ENCODE results near the gene KCNA10.
A peak's percentile ranks its signal among the peaks of the same experiment; 100 is the strongest.

Gene KCNA10

GRCh38 chr1:110495926-110496600, 22.9 kb downstream of the KCNA10 start:
- peak; percentile 83 for DNase-seq

DNA sequence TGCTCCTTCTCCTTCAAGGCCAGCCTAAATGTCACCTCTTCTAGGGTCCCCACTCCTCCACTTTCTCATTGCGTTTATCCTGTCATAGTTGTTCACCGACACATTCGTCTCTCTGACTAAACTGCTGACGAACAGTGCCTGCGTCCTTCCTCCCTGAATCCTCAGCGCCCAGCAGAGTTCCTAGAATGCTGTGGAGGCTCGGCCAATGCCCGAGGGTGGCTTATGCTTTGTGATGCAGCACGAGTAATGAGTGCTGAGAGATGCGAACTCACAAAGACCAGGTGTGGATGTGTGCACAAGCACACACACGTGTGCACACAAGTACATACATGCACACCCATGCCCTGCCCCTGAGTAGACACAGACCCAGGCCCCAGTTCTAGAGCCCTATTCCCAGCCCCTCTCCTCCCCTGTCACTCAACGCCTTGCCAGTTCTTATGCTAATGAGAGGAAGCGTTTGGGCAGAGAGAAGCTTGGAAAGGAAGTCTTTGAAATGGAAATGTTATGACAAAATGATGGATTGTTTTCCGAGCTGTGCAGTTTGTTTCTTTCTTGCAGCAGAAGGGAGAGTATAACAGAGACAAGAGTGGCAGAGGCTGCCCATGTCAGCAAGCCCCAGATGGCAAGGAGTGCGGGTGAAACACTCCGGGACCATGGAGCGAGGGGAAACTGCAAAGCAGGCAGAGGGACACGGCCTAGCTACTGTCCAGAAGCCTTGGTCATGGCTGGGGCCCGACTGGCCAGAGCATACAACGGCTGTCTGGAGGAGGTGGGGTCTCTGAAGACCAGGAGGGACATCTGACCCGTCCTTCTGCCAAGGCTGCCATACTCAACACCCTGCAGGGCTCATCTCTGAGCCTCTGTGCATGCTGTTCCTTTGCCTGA, 24.2 kb downstream of the KCNA10 start:
- no peak for DNase-seq

DNA sequence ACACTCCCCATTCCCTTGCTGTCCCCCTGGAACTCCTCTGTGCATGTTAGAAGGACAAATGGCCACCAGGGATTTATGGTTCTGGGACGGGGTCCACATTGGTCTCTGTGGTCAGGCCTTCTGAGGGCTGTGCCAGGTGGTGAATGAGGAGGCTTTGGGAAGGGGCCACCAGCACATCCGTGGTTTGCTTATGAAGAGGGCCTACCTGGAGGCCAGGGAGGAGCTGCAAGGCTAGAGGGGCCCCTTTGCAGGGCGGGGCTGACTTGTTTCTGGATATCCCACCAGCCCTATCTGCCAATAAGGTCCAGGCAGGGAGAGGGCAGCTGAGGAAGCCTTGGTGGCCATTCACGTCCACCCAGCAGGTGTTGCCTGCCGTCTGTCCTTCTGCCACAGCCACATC, 24.9 kb downstream of the KCNA10 start:
- DNase-seq, result no peak

DNA sequence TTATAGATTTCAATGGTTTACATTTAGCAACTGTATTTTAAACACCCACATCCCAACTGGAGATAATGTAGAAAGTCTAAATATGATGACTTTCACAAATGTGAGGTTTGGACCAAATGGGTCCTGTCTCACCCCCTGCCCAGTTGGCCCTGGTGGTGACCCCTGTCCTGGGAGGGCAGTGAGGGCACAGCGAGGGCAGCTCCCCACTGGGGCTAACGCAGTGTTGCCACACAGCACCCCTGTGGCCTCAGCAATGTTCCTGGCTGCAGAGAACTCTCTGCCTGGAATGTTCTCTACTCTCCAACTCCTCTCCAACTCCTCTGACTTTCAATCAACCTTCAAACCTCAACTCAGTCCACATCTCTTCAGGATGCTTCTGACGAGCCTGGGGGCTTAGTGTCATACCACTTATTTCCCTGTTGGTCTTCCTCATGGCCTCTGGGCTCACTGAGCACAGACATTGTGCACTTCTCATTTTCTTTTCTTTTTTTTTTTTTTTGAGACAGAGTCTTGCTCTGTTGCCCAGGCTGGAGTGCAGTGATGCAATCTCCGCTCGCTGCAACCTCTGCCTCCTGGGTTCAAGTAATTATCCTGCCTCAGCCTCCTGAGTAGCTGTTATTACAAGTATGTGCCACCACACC, 25.8 kb downstream of the KCNA10 start:
- DNase-seq, result no peak

DNA sequence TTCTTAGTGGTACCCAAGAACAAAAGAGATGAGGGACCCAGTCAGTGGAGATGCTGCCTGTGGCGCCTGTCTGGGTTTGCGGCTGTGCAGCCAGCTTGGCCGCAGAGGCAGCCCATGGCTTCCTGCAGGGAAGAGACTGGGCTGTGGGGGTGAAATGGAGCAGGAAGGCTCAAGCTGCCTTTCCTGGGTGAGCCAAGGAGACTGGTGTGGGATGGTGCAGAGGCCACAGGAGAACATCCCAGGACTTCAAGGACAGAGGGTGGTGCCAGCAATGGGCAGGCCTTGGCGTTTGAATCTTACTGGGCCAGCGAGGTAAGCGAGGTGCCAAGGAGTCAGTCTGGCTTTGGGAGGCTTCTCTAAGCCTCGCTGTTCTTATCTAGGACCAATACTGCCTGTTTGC, 26.4 kb downstream of the KCNA10 start:
- no peak for DNase-seq

GRCh38 chr1:110490791-110491451, 28.1 kb downstream of the KCNA10 start:
- no peak for DNase-seq

DNA sequence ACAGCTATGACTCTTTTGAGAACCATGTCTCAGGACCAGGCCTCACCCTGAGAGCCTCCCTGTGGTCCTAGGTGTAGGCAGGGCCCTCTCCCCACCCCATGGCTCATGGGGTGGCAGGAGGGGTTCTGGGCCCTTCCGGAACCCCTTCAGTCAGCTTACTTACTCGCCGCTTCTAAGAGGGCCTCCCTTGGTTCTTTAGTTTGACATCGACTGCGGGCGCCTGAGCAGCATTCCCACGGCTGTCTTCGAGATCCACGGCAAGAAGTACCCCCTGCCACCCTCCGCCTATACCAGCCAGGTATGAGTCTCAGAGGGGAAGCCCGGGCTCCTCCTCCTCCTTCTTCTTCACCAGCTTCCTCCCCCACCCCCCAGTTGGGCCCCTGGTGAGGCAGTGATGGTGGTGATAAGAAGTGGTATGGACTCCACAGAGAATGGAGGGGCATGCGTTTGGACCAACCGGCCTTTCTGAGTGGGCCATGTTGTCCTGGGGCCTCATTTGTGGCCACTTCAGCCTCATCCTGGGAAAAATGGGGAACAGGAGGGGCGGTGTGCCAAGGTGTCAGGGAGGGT, 28.9 kb downstream of the KCNA10 start:
- DNase-seq, result no peak

DNA sequence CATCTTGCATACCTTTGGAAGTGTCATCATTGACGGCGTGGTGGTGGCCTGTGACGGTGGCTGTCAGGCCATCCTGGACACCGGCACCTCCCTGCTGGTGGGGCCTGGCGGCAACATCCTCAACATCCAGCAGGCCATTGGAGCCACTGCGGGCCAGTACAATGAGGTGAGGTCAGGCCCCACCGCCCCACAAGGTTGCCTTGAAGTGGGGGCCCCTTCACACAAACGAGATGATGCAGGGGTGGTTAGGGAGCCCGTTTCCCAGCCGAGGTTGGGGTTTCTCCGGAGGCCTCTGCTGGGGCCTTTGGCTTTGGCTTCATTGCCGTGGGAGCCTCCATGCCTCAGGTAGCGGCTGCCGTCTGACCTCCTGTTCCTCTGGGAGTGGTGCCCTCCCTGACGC, 29.6 kb downstream of the KCNA10 start:
- no peak for DNase-seq

- no peak for DNase-seq
Observed at GRCh38 chr1:110488867-110489266, 30.1 kb downstream of the KCNA10 start.

GRCh38 chr1:110488161-110488560, 30.8 kb downstream of the KCNA10 start:
- no peak for DNase-seq

- no peak for DNase-seq
Observed at GRCh38 chr1:110487726-110488125, 31.2 kb downstream of the KCNA10 start.

- no peak for DNase-seq
Observed at GRCh38 chr1:110485725-110486124, 33.2 kb downstream of the KCNA10 start.

- DNase-seq, result no peak
Observed at GRCh38 chr1:110484801-110485200, 34.2 kb downstream of the KCNA10 start.

DNA sequence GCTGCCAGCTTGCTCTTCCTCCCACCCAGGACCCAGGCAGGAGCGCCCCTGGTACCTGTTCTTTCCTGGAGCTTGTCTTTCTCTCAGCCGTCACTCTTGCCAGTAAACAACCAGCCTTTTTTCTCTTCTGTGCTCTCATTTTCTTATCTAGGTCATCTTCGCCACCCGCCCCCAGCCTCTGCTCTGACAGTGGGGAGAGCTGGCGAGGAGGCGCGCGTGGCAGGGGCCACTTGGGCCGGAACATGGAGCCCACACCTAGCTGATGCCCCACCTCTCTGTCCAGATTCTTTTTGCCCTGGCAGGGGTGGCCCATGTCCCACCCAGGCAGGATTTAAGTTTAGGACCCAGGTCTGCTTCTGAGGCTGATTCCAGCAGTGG, 35.7 kb downstream of the KCNA10 start:
- DNase-seq, result no peak

DNA sequence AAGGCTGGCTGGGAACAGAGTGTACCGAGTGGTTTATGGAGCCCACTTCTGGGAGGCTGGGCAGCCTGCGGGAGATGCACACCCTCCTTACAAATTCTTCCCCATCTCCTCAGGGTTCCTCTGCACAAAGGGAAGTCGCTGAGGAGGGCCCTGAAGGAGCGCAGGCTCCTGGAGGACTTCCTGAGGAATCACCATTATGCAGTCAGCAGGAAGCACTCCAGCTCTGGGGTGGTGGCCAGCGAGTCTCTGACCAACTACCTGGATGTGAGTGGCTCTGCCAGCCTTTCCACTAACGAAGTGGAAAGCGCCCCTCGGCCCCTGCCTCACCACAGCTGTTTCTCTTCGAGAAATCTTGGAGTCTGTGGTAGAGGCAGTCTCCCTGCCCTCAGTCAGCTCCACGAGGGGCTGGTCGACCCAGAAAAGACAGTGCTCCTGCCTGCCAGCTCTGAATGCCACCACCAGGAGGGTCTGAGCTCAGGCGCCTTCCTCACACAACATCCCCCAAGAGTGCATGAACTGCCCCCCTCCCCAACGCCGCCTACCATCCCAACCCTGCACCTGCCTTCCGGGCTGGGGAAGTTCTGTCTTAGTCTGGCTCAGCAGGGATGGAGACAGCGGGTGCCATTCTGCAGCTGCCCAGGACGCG, 36.2 kb downstream of the KCNA10 start:
- no peak for DNase-seq

GRCh38 chr1:110481968-110482623, 36.9 kb downstream of the KCNA10 start:
- no peak for DNase-seq

DNA sequence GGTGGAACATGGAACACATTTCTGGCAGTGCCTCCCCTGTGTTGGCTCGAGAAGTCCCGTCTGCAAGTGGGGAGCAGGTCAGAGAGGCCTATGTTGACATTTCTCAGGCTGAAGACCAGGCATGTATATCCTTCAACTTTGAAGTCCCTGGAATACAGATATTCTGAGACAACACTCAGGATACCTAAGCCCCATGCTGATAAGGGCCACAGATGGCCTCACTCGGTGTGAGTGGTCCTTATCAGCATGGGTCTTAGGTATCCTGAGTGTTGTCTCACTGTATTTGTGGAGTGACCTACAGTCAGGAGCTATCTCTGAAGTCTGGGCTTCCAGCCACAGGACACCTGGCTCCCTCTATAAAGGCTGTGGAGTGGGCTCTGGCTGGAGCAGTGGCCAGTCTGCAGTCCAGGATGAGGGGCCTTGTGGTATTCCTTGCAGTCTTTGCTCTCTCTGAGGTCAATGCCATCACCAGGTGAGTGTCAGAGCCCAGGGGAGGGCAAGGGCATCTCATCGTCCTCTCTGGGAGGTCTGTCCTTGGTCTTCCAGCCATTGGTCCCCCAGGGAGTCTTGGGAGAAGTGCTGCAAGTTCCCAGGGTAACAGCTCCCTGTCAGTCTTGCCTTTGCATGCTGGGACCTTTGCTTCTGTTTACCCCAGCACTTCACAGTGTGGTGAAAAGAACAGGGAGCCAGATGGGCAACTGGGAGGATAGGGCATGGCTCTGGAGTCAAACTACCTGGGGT, 38.4 kb downstream of the KCNA10 start:
- DNase-seq, result no peak

DNA sequence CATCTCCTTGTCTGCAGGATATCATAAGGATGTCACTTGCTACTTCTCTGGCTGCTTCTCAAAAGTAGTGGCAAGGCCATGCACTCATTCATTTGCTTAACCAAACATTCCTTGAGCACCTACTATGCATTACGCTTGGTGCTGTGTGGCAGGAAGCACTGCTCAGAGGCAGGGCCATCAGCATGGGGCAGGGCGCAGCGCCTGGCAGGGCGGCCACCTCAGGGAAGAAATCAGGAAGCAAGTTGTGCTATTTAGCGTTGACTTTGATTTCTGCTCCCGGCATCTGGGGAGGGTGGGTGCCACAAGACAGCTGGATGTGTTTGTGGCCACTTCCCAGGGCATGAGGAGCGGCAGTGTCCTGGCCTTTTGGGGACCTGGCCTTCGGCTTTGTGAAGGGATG, 40.1 kb downstream of the KCNA10 start:
- DNase-seq, result no peak

- DNase-seq, result no peak
Observed at GRCh38 chr1:110477967-110478640, 40.9 kb downstream of the KCNA10 start.

GRCh38 chr1:110477445-110477957, 41.5 kb downstream of the KCNA10 start:
- DNase-seq, result peak; percentile 6

Measured in CD4-positive, alpha-beta T cell treated with Interleukin-17A for 4 hours (primary cell).